LNCAP (cell line): ENCODE data around the gene LCE3D.

ENCODE experiments used
- CTCF ChIP-seq: fragments of 450-650 bp; IDR thresholded peaks from 2 replicates; pipeline ENCODE4 v1.5.1; 2017; ENCODE audit warnings: mild to moderate bottlenecking

Gene LCE3D

GRCh38 chr1:152543820-152544219 lies 36.5 kb downstream of the LCE3D start:
- TF ChIP-seq CTCF: peak; percentile 63

GRCh38 chr1:152539901-152540300 lies 40.4 kb downstream of the LCE3D start:
- TF ChIP-seq CTCF: no peak

DNA sequence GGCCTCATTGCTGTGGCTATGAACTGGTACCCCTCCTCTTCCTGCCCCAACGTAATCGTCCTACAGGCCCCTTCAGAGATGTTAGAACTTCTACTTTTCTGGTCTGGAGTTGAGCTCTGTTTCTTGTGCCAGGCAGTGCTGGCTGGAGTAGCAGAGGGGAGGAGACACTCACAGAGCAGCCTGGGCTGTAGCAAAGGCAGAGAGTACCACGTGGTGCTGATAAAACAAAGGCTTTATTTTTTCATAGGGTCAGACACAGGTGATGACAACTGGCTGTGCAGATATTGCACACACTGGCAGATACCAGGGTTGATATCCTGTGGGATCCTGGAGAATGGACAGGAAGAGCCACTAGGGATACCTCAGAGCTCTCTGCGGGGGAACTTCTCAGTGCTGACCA lies 42.8 kb downstream of the LCE3D start:
- TF ChIP-seq CTCF: no peak

- no peak for TF ChIP-seq CTCF
These were observed 44.5 kb downstream of the LCE3D start for GRCh38 chr1:152535774-152536173.

- peak; percentile 96 for TF ChIP-seq CTCF
These were observed 46.9 kb downstream of the LCE3D start for GRCh38 chr1:152533327-152533938.
